ENCODE data around the gene AFF1. TPM values are rescaled to one million over a fixed set of nuclear protein-coding genes. Genes with fewer than 3 reads are reported as not detected.

Gene AFF1
- total and polyA plus RNA-seq, 2 experiments from 2014 or later: 9.4 to 13.8 TPM

DNA sequence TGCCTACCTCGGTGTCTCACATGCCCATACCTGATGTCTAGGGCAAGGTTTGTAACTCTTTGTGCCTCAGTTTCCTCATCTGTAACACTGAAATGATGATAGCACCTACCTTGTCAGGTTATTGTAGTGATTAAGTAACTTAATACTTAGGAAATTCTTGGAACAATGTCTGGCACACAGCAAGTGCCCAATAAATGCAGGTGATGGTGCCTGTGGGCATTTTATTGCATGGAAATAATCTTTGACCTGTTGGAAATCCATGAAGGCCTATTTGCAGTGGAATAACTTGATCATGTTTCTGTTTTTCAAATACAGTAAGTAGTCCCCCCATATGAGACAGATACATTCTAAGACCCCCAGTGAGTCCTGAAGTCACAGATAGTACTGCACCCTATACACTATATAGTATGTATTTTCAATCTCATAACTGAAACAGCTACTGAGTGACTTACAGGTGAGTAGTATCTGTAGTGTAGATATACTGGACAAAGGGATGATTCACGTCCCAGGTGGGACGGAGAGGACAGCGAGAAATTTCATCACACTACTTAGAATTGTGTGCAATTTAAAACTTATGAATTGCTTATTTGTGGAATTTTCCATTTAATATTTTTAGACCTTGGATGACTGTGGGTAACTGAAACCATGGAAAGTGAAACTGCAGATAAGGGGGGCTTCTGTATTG, 42.1 kb downstream of the AFF1 start:
- no peaks in the 10 kb centered on the region for H3K36me3 ChIP-seq (ENCODE audit: low read depth)
- no peaks in the 10 kb centered on the region for H3K27me3 ChIP-seq (replicated peaks; ENCODE audit: insufficient read depth)
- no peaks in the 10 kb centered on the region for H4K20me1 ChIP-seq (ENCODE audit: insufficient read depth)
- H3K9ac ChIP-seq: no peak overlapping the region
- H3K79me2 ChIP-seq (ENCODE audit: insufficient read depth): peaks cover 15% of the 10 kb centered on the region
- no peak overlapping the region for H3K4me2 ChIP-seq (ENCODE audit: unreplicated experiment)
- H3K4me3 ChIP-seq: no peak overlapping the region
- no peaks in the 10 kb centered on the region for H3K9me3 ChIP-seq (ENCODE audit: low read depth)
- no peak for TF ChIP-seq EZH2phosphoT487 (IDR thresholded peaks at IDR 0.05; ENCODE audit: insufficient read depth, low read depth)
- TF ChIP-seq EZH2 (IDR thresholded peaks at IDR 0.05; ENCODE audit: insufficient read depth, poor library complexity, severe bottlenecking): no peak
- no peaks in the 10 kb centered on the region for H3K9me2 ChIP-seq (ENCODE audit: insufficient read depth)
- H2AFZ ChIP-seq: no peak overlapping the region
- DNase-seq: no peak
- H3K4me1 ChIP-seq (ENCODE audit: insufficient read depth): peaks cover 13% of the 10 kb centered on the region
- no peak overlapping the region for H3K27ac ChIP-seq
- 96 to 98% methylated on average over 4 of the region's 4 CpGs for WGBS, 2 experiments (ENCODE audit: low coverage in 1 of 2, low lambda C conversion rate in 2 of 2, missing lambda C conversion rate in 2 of 2)
- in situ Hi-C loops (cut with MboI): no loop called here
- peaks cover 9% of the 10 kb centered on the region; the same call in 1 of the 2 replicates for H3F3A ChIP-seq (ENCODE audit: insufficient read depth)

- Histone ChIP-seq H3K9ac (no peak overlapping the region), H2AFZ (no peak overlapping the region), H4K20me1 (ENCODE audit: insufficient read depth) (no peaks in the 10 kb centered on the region), H3F3A (ENCODE audit: insufficient read depth) (peaks cover 11% of the 10 kb centered on the region; the same call in 1 of the 2 replicates), H3K4me1 (ENCODE audit: insufficient read depth) (peaks cover 13% of the 10 kb centered on the region), H3K27me3 (replicated peaks; ENCODE audit: insufficient read depth) (no peaks in the 10 kb centered on the region), H3K27ac (peak overlapping the region; percentile 27; the same call in 1 of the 2 replicates), H3K79me2 (ENCODE audit: insufficient read depth) (peaks cover 15% of the 10 kb centered on the region), H3K9me2 (ENCODE audit: insufficient read depth) (no peaks in the 10 kb centered on the region), H3K4me3 (no peak overlapping the region), H3K4me2 (ENCODE audit: unreplicated experiment) (no peak overlapping the region), H3K36me3 (ENCODE audit: low read depth) (no peaks in the 10 kb centered on the region), H3K9me3 (ENCODE audit: low read depth) (no peaks in the 10 kb centered on the region)
- TF ChIP-seq EZH2 (IDR thresholded peaks at IDR 0.05; ENCODE audit: insufficient read depth, poor library complexity, severe bottlenecking) (no peak), EZH2phosphoT487 (IDR thresholded peaks at IDR 0.05; ENCODE audit: insufficient read depth, low read depth) (0 out of 2 replicates have a peak, but pooled peaks have one; percentile 56)
- in situ Hi-C loops (cut with MboI): no loop called here
- DNase-seq: peak; percentile 81
- WGBS, 2 experiments (ENCODE audit: low coverage in 1 of 2, low lambda C conversion rate in 2 of 2, missing lambda C conversion rate in 2 of 2): 35 to 46% methylated on average over 5 of the region's 5 CpGs
Observed at GRCh38 chr4:86977621-86978184, 42.9 kb downstream of the AFF1 start.

GRCh38 chr4:86978709-86979108, 43.9 kb downstream of the AFF1 start:
- peaks cover 13% of the 10 kb centered on the region for H3K4me1 ChIP-seq (ENCODE audit: insufficient read depth)
- H3K27ac ChIP-seq: no peak overlapping the region
- DNase-seq: no peak
- H3K27me3 ChIP-seq (replicated peaks; ENCODE audit: insufficient read depth): no peaks in the 10 kb centered on the region
- TF ChIP-seq EZH2 (IDR thresholded peaks at IDR 0.05; ENCODE audit: insufficient read depth, poor library complexity, severe bottlenecking): no peak
- TF ChIP-seq EZH2phosphoT487 (IDR thresholded peaks at IDR 0.05; ENCODE audit: insufficient read depth, low read depth): no peak
- H3K9me2 ChIP-seq (ENCODE audit: insufficient read depth): no peaks in the 10 kb centered on the region
- no peaks in the 10 kb centered on the region for H3K9me3 ChIP-seq (ENCODE audit: low read depth)
- peaks cover 15% of the 10 kb centered on the region for H3K79me2 ChIP-seq (ENCODE audit: insufficient read depth)
- H3K4me3 ChIP-seq: no peak overlapping the region
- no peak overlapping the region for H3K4me2 ChIP-seq (ENCODE audit: unreplicated experiment)
- in situ Hi-C loops (cut with MboI): no loop called here
- WGBS, 2 experiments (ENCODE audit: low coverage in 1 of 2, low lambda C conversion rate in 2 of 2, missing lambda C conversion rate in 2 of 2): 47 to 50% methylated on average over 2 of the region's 2 CpGs
- no peak overlapping the region for H3K9ac ChIP-seq
- H3K36me3 ChIP-seq (ENCODE audit: low read depth): no peaks in the 10 kb centered on the region
- no peak overlapping the region for H2AFZ ChIP-seq
- no peaks in the 10 kb centered on the region for H4K20me1 ChIP-seq (ENCODE audit: insufficient read depth)
- H3F3A ChIP-seq (ENCODE audit: insufficient read depth): peaks cover 11% of the 10 kb centered on the region; the same call in 1 of the 2 replicates

- no peaks in the 10 kb centered on the region for H4K20me1 ChIP-seq (ENCODE audit: insufficient read depth)
- no peak overlapping the region for H3K27ac ChIP-seq
- no peak overlapping the region for H3K4me3 ChIP-seq
- peaks cover 11% of the 10 kb centered on the region; the same call in 1 of the 2 replicates for H3F3A ChIP-seq (ENCODE audit: insufficient read depth)
- in situ Hi-C loops (cut with MboI): no loop called here
- no peaks in the 10 kb centered on the region for H3K9me2 ChIP-seq (ENCODE audit: insufficient read depth)
- no peak overlapping the region for H2AFZ ChIP-seq
- no peak for DNase-seq
- H3K4me1 ChIP-seq (ENCODE audit: insufficient read depth): peaks cover 6% of the 10 kb centered on the region; the same call in 1 of the 2 replicates
- peaks cover 15% of the 10 kb centered on the region for H3K79me2 ChIP-seq (ENCODE audit: insufficient read depth)
- H3K4me2 ChIP-seq (ENCODE audit: unreplicated experiment): no peak overlapping the region
- H3K9ac ChIP-seq: no peak overlapping the region
- no peaks in the 10 kb centered on the region for H3K9me3 ChIP-seq (ENCODE audit: low read depth)
- TF ChIP-seq EZH2 (IDR thresholded peaks at IDR 0.05; ENCODE audit: insufficient read depth, poor library complexity, severe bottlenecking) (no peak), EZH2phosphoT487 (IDR thresholded peaks at IDR 0.05; ENCODE audit: insufficient read depth, low read depth) (no peak)
- no peaks in the 10 kb centered on the region for H3K27me3 ChIP-seq (replicated peaks; ENCODE audit: insufficient read depth)
- no peaks in the 10 kb centered on the region for H3K36me3 ChIP-seq (ENCODE audit: low read depth)
- WGBS, 2 experiments (ENCODE audit: low coverage in 1 of 2, low lambda C conversion rate in 2 of 2, missing lambda C conversion rate in 2 of 2): 97 to 98% methylated on average over 2 of the region's 2 CpGs
Observed at GRCh38 chr4:86980230-86980629, 45.4 kb downstream of the AFF1 start.

Data from GM23248 (cell line).